H1 (cell line): ENCODE results near the gene NECAP2. TPM values are rescaled to one million over a fixed set of nuclear protein-coding genes. Genes with fewer than 3 reads are reported as not detected.

Source experiments
- CHD1 ChIP-seq: IDR thresholded peaks from 2 replicates; pipeline ENCODE4 v1.6.1; 2012; ENCODE audit warnings: low read depth, low read length, improper control_type of control experiment
- CREB1 ChIP-seq: IDR thresholded peaks from 2 replicates; pipeline ENCODE4 v1.6.1; 2012; ENCODE audit warnings: inconsistent platforms
- EP300 ChIP-seq, 2 experiments: IDR thresholded peaks; 1 replicate in 1 of 2; 2 replicates in 1 of 2; pipeline ENCODE4 v1.6.1; 2011 to 2012; ENCODE audit warnings: low read depth in 2 of 2, low read length in 2 of 2, mild to moderate bottlenecking in 2 of 2, borderline replicate concordance in 1 of 2, inconsistent platforms in 1 of 2, moderate library complexity in 1 of 2
- NANOG ChIP-seq: IDR thresholded peaks from 2 replicates; pipeline ENCODE4 v1.6.1; 2011; ENCODE audit warnings: low read length, low read depth, mild to moderate bottlenecking, inconsistent platforms; ENCODE audit not compliant: insufficient read depth, poor library complexity, severe bottlenecking
- POLR2AphosphoS5 ChIP-seq: IDR thresholded peaks from 2 replicates; pipeline ENCODE4 v1.6.1; 2011; ENCODE audit warnings: low read depth, low read length
- RNF2 ChIP-seq: fragments of 200-900, 300-1000 bp; sonication (generic); IDR thresholded peaks from 2 replicates; pipeline ENCODE4 v1.7.1; 2016; ENCODE audit warnings: borderline replicate concordance, low read depth, mild to moderate bottlenecking, antibody characterized with exemption, low read length; ENCODE audit not compliant: poor library complexity, severe bottlenecking; ENCODE audit errors: missing control alignments
- SIX5 ChIP-seq: IDR thresholded peaks from 2 replicates; pipeline ENCODE4 v1.6.1; 2011; ENCODE audit warnings: mild to moderate bottlenecking, low read depth, low read length
- SP1 ChIP-seq: IDR thresholded peaks from 2 replicates; pipeline ENCODE4 v1.6.1; 2011; ENCODE audit warnings: low read depth, low read length
- ZNF274 ChIP-seq: IDR thresholded peaks from 2 replicates; pipeline ENCODE4 v1.7.0; 2012; ENCODE audit warnings: low read length, borderline replicate concordance; ENCODE audit errors: extremely low read depth
- polyA plus RNA-seq, 7 experiments: library from polyadenylated mRNA; depleted of rRNA in 3 of 7; stranded (reverse) in 5 of 7; unstranded in 2 of 7; fragments of >200 nt in 5 of 7; fragments of 200-250 nt in 2 of 7; gene quantifications; 1 replicate in 5 of 7; 2 replicates in 1 of 7; 4 replicates in 1 of 7; pipeline versions ENCODE4 v1.2.1 to v1.2.3, GENCODE V29; 2011 to 2013; ENCODE audit warnings: missing spikeins in 2 of 7, mixed read lengths in 2 of 7
- total RNA-seq: library from RNA; stranded (reverse); fragmentation: NEBNext Ultra II Directional; extraction: Animal tissue kit (Norgen Biotek cat#: 25700); gene quantifications from 2 replicates; pipeline ENCODE4 v1.2.1, GENCODE V29; 2021

The NECAP2 gene
- total and polyA plus RNA-seq, 2 of the 8 experiments (the other 6 are each of a cell fraction or from before 2014, with no cell fraction given): 24.4 to 29.7 TPM

- TF ChIP-seq SP1 (no peak), RNF2 (no peak), CREB1 (no peak), ZNF274 (no peak), CHD1 (no peak), NANOG (no peak), SIX5 (no peak), POLR2AphosphoS5 (no peak), EP300 (IDR thresholded peaks at IDR 0.05; ENCODE audit: borderline replicate concordance in 1 of 2, low read depth in 2 of 2, low read length in 2 of 2) (no peak)
Observed at GRCh38 chr1:16443975-16444770, 3.6 kb downstream of the NECAP2 start (continued).
